ENCODE data around the gene MEI1.
"Not testable (repeated sequence)": the region's sequence is repeated elsewhere in the genome, so short reads cannot be mapped to it uniquely, and the experiment has no call there.

The MEI1 gene, protein sequence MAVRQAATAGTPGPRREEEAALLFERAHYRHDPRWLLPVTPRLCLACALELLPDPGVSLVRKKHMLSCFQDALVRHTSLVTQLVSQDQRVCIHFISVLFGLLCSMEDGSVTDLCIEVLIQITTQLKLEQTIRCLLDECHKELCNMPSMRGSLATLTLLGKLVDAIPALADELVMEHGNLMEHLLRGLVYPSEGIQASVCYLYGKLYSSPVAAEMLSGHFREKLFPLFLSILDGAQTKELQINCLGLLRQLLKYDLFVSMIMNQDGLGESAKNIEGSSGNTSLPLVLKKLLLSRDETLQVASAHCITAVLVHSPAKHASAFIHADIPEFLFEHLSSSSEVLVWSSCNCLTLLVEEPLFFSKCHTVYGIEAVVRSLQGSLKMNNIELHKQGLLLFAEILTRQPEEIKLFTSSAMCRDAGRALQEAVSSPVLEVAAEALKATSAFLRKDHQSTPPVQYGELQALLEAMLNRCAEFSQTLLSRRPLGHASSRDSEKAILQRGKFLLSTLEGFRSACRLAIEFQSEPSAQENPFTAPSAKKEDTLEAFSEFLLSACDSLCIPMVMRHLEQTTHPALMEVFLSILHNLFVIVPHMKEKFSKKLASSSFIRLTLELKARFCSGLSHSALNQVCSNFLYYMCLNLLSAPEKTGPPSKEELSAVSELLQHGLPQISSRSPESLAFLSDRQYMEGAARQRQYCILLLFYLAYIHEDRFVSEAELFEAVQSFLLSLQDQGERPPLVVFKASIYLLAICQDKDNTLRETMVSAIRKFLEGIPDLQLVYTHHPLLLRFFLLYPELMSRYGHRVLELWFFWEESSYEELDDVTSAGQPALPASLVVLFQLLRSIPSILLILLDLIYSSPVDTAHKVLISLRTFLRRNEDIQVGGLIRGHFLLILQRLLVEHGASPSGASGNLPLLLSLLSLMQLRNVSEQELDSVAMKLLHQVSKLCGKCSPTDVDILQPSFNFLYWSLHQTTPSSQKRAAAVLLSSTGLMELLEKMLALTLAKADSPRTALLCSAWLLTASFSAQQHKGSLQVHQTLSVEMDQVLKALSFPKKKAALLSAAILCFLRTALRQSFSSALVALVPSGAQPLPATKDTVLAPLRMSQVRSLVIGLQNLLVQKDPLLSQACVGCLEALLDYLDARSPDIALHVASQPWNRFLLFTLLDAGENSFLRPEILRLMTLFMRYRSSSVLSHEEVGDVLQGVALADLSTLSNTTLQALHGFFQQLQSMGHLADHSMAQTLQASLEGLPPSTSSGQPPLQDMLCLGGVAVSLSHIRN

DNA sequence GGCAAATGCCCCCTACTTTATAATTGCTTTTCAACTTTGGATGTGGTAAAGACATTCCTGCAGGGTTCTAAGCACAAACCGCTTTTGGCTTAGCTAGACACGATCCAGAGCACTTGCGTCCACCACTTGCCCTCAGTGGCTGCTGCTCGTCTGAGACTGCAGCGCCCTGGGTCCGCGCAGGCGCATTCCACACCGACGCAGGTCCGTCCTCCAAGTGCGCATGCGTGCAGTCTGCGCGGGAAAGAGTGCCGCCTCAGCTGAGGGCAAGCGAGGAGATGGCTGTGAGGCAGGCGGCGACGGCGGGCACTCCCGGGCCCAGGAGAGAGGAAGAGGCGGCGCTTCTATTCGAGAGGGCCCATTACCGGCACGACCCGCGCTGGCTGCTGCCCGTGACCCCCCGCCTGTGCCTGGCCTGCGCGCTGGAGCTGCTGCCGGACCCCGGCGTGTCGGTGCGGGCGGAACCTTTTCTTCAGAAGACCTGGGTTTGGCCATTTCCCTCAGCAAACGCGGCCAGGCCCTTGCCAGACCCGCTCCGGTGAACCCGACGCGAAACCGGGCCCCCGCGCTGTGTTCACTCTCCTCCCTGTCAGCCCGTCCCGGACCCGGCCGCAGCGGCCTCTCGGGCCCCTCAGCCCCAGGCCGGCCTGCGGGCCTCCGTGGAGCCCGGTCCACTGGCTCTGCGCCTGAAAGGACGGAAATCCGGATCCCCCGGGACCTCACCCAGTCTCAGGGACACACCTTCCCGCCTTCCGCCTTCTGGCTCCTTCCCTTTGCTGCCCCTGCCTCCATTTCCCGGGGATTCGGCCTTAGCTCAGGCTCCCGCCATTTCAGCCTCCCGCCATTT, at the start of gene MEI1:
Gene MEI1 (plus strand): TSS at position 240 of the 844 bp plus-strand sequence. CDS start 36 bp downstream, at position 276.
- no peak for DNase-seq

DNA sequence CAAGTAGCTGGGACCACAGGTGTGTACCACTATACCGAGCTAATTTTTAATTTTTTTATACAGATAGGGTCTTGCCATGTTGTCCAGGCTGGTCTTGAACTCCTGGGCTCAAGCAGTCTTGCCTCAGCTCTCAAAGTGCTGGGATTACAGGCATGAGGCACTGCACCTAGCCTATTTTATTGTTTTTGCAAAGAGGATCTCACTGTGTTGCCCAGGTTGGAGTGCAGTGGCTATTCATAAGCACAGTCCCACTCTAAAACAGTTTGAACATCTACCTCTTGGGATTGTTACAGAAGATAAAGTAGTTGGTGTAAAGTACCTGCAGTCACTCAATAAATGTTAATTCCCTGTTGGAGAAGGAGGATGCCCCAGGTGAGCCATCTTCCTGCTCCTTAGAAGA, 49.1 kb upstream of the MEI1 start:
- no peak for DNase-seq

DNA sequence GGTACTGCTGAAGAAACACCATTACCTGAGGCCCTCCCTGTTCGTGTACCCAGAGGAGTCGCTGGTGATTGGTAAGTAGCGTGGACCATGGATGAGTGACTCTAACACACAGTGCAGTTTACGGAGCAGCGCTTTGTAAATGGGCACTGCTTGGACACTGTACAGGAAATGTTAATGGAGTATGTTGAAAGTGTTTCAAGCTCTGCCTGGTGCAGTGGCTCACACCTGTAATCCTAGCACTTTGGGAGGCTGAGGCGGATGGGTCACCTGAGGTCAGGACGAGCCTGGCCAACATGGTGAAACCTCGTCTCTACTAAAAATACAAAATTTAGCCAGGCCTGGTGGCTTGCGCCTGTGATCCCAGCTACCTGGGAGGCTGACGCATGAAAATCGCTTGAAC, 48.5 kb upstream of the MEI1 start:
- no peak for DNase-seq

DNA sequence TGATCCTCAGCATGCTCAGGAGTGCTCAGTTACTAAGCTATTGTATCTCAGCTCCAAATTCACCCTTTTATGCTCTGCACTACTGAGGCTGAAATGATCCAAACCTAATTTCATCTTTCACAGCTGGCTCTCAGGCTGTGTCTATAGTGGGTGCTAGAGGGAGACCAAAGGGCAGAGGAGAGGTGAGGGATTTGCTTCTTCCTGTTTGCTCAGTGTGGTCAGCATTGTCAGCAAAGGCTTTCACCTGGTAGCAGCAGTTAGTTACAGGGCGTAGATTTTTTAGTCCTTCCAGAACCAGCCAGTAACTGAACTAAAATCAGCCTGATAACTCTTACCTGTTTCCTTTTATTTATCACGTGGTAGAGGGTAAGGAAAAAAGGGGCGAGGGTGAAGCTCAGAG, 45.0 kb upstream of the MEI1 start:
- no peak for DNase-seq

DNA sequence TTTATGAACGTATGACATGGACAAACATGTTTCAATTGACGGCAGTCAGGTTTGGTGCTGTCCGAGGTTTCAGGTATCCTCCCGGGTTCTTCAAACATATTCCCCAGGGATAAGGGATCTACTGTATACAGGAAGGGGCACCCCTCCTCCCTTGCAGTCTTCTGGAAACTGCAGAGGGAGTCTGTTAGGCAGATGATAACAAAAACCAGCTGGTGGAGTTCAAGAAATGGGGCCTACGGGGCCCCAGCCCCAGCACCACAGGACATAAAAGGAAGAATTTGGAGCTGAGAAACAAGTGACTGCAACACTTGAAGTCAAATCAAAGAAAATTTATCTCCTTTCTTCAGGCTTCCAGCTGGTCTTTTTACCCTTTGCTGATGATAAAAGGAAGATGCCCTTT, 42.7 kb upstream of the MEI1 start:
- no peak for DNase-seq

DNA sequence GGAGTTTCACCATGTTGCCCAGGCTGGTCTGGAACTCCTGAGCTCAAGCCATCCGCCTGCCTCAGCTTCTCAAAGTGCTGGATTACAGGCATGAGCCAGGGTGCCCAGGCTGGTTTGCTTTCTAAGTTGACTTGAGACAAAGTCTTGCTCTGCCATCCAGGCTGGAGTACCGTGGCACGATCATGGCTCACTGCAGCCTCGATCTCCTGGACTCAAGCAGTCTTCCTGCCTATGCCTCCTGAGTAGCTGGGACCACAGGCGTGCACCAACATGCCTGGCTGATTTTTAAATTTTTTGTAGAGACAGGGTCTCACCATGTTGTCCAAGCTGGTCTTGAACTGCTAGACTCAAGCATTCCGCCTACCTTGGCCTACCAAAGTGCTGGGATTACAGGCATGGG, 41.6 kb upstream of the MEI1 start:
- no peak for DNase-seq

DNA sequence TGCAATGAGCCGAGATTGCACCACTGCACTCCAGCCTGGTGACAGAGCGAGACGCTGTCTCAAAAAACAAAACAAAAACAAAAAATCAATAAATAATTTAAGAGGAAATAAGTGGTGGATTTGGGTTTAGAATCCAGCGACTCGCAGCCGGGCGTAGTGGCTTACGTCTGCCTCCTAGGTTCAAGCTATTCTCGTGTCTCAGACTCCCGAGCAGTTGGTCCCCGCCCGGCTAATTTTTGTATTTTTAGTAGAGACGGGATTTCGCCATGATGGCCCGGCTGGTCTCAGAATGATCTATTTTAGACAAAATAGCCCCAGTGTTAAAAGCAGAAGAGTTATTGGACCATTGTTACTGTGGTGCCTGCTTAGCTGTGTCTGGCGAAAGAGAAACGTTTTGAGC, 40.4 kb upstream of the MEI1 start:
- no peak for DNase-seq

DNA sequence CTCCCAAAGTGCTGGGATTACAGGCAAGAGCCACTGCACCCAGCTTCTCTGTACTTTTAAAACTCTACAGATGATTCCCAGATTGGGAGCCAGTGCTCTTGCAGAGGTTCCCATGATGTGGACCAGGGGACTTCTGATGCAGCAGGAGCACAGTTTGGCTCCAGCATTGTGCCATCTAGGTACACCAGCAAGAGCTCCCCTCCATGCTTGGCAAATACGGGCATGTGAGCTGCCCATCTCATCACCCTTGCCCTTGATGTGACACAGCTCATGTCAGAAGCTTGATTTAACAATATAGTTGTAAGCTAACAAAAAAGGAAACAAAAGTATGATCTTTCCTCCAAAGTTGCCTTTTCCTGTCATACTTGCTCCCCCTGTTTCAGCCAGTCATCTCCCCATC, 39.4 kb upstream of the MEI1 start:
- DNase-seq = no peak

DNA sequence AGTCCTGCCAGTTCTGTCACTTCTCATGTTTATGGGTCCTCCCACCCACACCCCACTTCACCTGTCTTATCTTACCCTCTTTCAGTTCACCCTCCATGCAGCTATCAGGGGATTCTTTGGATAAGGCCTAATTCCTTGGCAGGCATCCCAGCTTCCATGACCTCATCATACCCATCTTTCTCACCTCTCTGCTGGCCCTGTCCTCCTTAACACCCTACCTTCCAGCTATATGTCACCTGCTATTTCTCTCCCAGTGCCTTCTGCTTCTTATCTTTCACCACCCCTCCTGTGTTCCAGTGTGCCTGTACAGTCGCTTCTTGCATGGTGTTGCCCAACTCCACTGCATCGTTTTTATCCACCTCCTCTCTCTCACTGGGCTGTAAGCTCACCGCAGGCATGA, 38.9 kb upstream of the MEI1 start:
- no peak for DNase-seq

DNA sequence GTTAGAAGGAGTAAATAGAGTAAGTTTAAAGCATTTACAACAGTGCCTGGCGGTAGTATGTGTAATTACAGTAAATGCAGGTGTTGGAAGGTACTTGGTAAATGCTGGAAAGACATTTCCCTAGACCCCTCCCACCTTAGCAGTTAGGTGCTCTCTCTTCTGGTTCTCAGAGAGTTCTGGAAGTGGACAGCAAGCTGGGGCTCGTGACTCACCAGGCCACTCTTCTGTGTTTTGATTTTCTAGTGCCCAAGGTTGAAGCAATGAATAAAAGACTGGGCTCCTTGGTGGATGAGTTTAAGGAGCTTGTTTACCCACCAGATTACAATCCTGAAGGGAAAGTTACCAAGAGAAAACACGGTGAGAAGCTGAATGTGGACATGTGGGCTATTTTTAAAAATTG, 38.2 kb upstream of the MEI1 start:
- no peak for DNase-seq

DNA sequence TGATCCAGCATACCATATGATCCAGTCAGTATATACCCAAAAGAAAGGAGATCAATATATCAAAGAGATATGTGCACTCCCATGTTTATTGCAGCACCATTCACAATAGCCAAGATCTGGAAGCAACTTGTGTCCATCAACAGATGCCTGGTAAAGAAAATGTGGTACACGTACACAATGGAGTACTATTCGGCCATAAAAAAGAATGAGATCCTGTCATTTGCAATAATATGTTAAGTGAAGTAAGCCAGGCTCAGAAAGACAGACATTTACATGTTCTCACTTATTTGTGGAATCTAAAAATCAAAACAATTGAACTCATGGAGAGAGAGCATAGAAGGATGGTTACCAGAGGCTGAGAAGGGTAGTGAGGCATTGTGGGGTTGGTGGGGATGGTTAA, 37.6 kb upstream of the MEI1 start:
- DNase-seq = no peak

DNA sequence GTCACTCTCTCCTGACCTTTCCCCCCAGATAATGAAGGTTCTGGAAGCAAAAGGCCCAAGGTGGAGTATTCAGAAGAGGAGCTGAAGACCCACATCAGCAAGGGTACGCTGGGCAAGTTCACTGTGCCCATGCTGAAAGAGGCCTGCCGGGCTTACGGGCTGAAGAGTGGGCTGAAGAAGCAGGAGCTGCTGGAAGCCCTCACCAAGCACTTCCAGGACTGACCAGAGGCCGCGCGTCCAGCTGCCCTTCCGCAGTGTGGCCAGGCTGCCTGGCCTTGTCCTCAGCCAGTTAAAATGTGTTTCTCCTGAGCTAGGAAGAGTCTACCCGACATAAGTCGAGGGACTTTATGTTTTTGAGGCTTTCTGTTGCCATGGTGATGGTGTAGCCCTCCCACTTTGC, 35.7 kb upstream of the MEI1 start:
- not testable (repeated sequence) for DNase-seq

DNA sequence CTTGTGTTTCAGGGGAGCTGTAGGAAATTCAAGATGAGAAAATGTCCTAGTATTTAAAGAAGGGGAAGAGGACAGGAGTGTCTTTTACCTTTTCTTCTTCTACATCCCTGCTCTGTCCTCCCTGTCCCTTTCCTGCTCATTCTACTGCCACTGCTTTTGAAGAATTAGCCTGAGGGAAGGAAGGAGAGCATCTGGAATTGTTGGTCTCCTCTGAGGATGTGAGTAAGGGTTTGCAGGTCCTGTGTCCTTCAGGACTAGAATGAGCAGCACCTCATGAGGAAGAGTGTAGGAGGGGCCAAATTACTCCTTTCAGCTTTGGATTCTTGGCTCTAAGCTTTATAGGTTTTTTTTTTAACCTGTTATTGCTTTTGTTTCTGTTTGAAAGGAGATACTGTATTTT, 34.8 kb upstream of the MEI1 start:
- no peak for DNase-seq

DNA sequence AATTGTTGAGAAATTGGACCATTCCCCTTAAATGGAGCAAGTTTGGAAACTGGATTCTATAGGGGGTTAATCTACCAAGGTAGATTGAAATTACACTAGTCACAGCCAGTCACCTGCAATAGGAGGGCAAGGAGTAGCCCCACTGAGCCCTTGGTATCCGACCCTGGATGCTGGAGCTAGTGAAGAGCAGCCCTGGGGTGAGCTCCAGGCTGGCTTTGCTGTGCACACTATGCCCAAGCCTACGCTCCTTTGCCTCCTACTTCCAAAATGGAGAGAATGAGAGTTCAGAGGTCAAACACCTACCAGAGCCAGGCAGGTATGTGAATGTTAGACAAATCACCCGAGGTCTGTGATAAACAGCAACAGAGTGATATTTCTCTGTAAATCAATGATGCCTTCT, 34.4 kb upstream of the MEI1 start:
- no peak for DNase-seq

DNA sequence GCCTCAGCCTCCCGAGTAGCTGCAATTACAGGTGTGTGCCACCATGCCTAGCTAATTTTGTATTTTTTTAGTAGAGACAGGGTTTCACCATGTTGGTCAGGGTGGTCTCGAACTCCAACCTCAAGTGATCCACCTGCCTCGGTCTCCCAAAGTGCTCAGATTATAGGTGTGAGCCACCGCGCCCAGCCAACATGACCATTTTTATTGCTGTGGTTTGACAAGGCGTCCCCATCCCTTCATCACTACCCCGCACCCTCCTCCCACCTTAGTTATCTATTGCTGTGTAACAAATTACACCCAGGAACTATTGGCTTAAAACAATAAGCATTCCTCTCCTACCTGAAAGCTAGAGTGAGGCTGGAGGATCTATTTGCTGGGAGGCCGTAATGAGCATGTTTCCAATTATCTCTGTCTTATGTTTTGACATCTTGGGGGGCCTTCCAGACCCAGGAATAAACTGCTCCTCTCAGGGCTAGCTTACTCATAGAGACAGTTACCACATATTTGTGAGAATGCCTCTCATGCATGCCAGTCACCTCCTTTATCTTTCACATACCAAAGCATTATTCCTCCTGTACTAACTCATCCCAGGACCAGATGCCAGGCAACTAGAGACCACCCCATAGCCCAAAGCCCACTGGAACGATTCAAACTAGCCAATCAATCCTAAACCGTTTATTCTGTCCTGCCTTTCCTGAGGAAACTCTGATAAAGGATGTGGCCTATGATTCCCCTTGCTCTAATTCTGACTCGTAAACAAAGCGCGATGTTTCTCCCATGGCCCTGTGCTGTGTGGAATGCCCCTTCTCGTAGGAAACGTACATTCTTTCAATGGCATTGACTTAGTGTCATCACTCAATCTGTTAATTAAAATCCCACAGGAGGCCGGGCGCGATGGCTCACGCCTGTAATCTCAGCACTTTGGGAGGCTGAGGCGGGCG, 30.1 kb upstream of the MEI1 start:
- DNase-seq = no peak

DNA sequence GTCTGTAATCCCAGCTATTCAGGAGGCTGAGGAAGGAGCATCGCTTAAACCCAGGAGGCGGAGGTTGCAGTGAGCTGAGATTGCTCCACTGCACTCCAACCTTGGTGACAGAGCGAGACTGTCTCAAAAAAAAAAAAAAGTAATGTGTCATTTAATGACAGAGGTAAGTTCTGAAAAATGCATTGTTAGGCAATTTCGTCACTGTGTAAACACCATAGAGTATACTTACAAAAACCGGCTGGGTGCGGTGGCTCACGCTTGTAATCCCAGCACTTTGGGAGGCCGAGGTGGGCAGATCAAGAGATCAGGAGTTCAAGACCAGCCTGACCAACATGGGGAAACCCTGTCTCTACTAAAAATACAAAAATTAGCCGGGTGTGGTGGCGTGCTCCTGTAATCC, 27.2 kb upstream of the MEI1 start:
- not testable (repeated sequence) for DNase-seq

DNA sequence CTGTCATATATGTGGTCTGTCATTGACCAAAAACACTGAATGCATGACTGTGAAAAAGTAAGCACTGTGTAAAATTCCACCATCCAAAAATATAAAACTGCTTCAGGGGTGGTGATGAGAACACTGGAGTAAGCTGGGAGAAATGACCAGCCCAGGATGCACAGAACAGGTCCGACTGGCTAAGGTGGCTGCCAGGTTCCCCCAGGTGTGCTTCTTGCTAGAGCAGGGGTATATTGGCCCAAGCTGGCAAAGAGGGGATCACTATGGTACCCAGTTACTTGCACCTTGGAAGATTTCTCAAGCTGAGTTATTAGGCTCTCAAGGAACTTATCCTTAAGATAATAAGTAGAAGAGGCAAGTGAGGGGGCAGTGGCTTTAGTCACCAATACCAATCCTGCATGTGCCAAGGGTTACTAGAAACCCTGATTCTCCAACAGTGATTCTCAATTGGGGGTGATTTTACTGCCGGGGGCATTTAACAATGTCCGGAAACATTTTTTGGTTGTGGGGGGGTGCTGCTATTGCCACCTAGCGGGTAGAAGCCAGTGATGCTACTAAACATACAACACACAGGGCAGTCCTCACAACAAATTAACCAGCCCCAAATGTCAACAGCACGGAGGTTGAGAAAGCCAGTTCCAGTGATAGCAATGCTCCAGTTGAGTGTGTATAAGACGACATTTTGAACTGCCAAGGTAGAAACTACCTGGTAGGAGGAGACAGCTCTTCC, 26.4 kb upstream of the MEI1 start:
- DNase-seq = no peak

DNA sequence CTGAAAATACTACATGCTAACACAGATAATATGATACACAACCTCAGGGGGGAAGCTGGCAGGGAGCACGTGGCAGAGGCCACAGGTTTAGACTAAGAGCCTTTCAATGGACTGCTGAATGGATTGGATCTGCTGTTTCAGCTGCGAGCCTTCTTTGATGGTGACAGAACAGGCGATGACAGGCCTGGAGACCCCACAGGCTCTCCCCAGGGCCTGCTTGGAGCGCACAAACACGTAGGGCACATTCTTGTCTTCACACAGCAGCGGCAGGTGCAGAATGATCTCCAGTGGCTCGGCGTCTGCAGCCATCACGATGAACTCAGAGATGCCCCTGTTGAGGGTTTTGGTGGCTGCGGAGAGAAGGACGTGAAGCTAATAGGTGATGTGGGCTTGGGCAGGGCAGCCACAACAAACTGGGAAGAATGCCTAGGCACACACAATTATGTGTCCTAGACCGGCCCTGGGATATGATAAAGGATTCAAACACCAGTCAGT, 24.4 kb upstream of the MEI1 start:
- DNase-seq = no peak

DNA sequence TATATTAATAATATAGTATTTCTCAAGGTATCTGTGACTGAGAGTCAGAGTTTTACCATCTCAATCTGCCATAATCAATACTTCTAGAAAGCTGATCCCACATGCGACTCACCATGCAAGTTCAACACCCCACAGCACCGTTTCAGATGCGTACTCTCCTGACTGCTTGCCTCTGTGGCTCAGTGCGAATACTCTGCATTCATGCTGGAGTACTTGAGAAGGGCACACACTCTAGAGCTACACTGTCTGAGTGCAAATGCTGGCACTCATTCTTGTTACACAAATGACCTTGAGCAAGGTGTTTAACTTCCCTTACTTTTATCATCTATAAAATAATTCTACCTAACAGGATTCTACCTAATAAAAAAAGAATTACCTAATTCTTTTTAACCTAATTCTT, 23.2 kb upstream of the MEI1 start:
- no peak for DNase-seq

DNA sequence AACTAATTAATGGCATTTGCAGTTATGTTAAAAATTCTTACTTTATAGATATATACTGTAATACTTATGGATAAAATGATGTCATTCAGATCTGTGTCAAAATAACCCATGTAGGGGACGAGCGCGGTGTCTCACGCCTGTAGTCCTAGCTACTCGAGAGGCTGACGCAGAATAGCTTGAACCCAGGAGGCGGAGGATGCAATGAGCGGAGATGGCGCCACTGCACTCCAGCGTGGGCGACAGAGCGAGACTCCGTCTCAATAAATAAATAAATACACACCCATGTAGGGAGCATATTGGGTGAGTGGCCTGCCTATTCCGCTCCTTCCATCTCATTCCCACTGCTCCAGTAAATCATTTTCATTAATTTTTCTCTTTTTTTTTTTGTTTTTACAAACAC, 17.7 kb upstream of the MEI1 start:
- no peak for DNase-seq

Data from SIG-M5 (cell line).